D721Med (cell line): Measurements from ENCODE around the gene UBE2L3.
"Not testable (repeated sequence)": the region's sequence is repeated elsewhere in the genome, so short reads cannot be mapped to it uniquely, and the experiment has no call there.

Source experiments
- DNase-seq: peaks from one replicate; pipeline ENCODE4 v3.0.0; 2011; ENCODE audit warnings: low spot score; ENCODE audit not compliant: insufficient read length
- FAIRE-seq: peaks from 2 replicates; lab custom pipeline; 2011; peaks lifted over from hg19 to GRCh38; lab: Jason Lieb, UNC
- CTCF ChIP-seq: IDR thresholded peaks from 2 replicates; pipeline ENCODE4 v1.5.1; 2012; ENCODE audit warnings: mild to moderate bottlenecking, control low read depth; ENCODE audit not compliant: insufficient read depth; ENCODE audit errors: missing control alignments

Gene UBE2L3

DNA sequence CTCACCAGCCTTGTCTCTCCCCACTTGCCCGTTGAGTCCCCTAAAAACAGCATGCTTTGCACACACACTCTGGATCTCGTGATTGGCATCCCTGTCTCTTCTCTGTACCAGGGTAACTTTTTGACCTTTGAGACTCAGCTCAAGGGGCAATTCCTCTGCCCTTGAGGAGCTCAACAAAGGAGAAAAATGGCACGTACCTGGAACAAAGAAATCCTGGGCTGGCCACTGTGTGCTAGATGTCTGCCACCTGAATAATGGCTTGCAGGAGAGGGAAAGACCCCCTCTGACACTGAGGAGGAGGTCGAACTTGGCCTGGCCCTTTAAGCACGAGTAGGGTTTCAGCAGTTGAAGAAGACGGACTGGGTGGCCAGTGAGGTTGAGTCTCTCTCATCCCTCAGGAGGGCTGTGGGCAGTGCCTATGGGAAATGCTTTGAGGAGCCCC lies 5.8 kb downstream of the UBE2L3 start:
- FAIRE-seq (no peak), DNase-seq (no peak)
- no peak for TF ChIP-seq CTCF

- TF ChIP-seq CTCF: no peak
- FAIRE-seq: no peak
- no peak for DNase-seq
Observed at GRCh38 chr22:21573750-21574494, 6.4 kb downstream of the UBE2L3 start.

DNA sequence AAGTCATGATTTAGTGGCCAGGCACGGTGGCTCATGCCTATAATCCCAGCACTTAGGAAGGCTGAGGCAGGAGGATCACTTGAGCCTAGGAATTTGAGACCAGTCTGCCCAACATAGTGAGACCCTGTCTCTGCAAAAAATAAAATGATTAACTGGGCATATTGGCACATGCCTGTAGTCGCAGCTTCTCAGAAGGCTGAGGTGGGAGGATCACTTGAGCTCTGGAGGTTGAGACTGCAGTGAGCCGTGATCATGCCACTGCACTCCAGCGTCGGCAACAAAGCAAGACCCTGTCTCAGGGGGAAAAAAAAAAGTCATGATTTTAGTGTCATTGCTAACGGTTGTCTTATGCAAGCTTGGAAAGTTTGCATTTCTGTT lies 11.9 kb downstream of the UBE2L3 start:
- DNase-seq (no peak), FAIRE-seq (no peak)

GRCh38 chr22:21580623-21581007 lies 13.1 kb downstream of the UBE2L3 start:
- FAIRE-seq, DNase-seq: not testable (repeated sequence)

More for the DNA sequence above, 11.9 kb downstream of the UBE2L3 start:
- TF ChIP-seq CTCF: no peak

- FAIRE-seq, DNase-seq: not testable (repeated sequence)
Observed at GRCh38 chr22:21581009-21581713, 13.6 kb downstream of the UBE2L3 start.

GRCh38 chr22:21582801-21583740 lies 15.6 kb downstream of the UBE2L3 start:
- DNase-seq: no peak
- no peak for TF ChIP-seq CTCF
- FAIRE-seq: no peak

DNA sequence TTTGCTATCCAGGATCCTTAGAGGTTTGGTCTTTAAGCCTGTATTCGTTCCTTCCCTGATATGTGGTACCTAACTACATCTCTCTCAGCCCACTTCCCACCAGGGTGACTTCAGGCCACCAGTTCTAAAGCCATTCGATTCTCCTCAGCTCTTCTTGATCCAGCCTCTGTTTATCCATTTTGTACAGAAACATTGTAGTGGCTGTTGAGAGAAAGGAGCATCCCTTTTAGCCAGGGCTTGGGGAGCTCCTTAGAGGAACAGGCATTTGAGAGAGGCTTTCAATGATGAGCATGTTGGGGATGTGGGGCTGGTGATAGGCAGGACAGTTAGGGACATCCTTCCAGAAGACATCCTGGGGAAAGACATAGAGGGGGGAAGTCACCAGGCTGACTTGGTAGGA lies 17.9 kb downstream of the UBE2L3 start:
- no peak for FAIRE-seq
- DNase-seq: no peak
- TF ChIP-seq CTCF: no peak
